Melanocyte of skin (primary cell): ENCODE results near the gene XKR7. TPM values are rescaled to one million over a fixed set of nuclear protein-coding genes. Genes with fewer than 3 reads are reported as not detected.

Experiments
- small RNA-seq, 2 donors: library from RNA; depleted of rRNA; stranded (forward); fragments of <200 nt; gene quantifications; one replicate each; pipeline ENCODE3, GENCODE V24; 2012
- total RNA-seq, 2 donors: library from RNA; depleted of rRNA; stranded (reverse); fragments of >200 nt; gene quantifications; 2 replicates each; pipeline ENCODE4 v1.2.3, GENCODE V29; 2012

The XKR7 gene, protein sequence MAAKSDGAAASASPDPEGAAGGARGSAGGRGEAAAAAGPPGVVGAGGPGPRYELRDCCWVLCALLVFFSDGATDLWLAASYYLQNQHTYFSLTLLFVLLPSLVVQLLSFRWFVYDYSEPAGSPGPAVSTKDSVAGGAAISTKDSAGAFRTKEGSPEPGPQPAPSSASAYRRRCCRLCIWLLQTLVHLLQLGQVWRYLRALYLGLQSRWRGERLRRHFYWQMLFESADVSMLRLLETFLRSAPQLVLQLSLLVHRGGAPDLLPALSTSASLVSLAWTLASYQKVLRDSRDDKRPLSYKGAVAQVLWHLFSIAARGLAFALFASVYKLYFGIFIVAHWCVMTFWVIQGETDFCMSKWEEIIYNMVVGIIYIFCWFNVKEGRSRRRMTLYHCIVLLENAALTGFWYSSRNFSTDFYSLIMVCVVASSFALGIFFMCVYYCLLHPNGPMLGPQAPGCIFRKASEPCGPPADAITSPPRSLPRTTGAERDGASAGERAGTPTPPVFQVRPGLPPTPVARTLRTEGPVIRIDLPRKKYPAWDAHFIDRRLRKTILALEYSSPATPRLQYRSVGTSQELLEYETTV
- not detected for total RNA-seq

DNA sequence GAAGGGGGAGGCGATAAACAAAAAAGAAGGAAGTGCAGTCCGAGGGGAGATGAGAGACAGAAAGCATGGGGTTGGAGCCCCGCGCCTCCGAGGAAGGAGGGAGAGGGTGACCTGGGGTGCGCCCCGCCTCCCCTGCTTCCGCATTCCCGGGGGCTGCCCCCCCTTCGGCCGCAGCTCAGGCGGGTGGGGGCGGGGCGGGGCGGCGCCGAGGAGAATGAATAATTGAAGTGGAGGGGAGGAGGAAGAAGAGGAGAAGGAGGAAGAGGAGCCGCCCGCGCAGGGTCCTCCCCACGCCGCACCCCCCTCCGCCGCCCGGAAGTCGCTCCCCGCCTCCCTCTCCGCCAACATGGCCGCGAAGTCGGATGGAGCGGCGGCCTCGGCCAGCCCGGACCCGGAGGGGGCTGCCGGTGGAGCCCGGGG, at the start of gene XKR7:
Gene XKR7, plus strand, starts transcription at position 322 of the 420 bp plus-strand sequence. Its CDS starts 25 bp downstream, at position 347.

DNA sequence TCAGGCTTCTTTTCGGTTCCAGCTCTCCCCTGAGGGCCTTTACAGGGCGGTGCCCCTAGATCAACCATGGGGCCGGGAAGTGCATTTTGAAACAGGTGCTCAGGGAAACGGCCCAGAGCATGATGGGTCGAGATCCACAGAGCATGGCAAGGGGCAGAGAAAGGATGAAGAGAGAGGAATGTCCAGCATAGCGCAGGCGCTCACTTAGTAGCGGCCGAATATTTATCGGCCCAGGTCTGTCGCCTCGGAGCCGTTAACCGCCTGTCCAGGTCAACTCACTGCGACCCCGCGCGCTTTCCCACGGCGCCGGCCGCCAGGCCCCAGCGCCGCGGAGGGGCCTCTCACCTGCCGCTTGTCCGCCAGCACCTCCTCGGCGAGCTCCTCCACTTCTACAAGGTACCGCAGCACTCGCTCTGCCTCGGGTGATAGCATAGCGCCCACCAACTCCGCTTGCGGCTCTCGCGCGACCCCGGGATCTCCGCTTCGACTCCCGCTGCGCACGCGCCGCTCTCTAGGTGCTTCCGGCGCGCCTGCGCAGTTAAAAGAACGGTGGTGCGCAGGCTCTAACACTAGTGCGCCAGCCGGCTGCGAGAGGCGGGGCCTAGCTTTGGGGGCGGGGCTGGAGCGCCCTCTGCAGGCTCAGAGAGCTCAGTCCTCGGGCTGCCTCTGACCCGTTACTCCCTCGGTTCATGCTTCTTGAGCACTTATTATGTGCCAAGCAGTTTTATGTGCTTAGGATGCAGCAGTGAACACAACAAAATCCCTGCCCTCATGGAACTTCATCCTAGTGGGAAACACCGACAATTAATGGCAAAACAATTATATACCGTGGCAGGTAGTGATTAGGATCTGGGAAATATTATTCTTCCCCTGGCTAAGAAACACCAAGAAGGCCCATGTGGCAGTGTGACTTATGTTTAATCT, 16.2 kb upstream of the XKR7 start, which contains the start of gene PDRG1:
Gene PDRG1, minus strand, starts transcription at position 517 of the 924 bp plus-strand sequence. Its CDS starts 85 bp downstream, at position 432.

DNA sequence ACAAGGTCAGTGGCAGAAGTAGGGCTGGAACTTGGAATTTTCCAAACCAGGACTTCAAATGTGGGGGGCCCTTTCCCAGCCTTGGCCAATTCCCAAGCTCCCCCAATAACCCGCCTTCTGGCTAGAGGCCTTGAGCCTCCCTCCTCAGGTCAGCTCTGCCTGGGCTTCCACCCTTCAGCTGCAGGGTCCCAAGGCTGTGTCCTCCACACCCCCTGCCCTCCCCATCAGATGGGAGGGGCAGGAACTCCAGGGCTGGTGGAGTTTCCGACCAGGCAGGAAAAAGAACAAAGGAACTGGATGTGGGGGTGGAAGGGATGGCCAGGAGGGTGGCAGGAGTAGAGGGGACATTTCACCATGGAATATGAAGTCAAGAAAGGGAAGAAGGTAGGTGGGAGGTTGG, 42.1 kb downstream of the XKR7 start, which contains the start of gene CCM2L:
Gene CCM2L, plus strand, starts transcription at position 338 of the 400 bp plus-strand sequence. Its CDS starts 17 bp downstream, at position 355.

GRCh38 chr20:32052090-32052777, 84.3 kb downstream of the XKR7 start, which contains the start of gene HCK:
HCK (plus strand) TSS chr20:32052242.

Small RNA genes lying within 50 kb of the gene (small RNA-seq; reads per million reads assigned to genes)
- gene RNA5SP481, result 0.17 reads per million in 2 donors
- 0 reads per million in 2 donors for gene RNA5SP482

Other genes starting within 250 kb of the XKR7 start
- gene BCL2L1, start 245.3 kb upstream of the XKR7 start, total RNA-seq, result 10 to 100 TPM; 56.9 to 81.2 TPM
- gene TPX2, start 228.9 kb upstream of the XKR7 start, total RNA-seq, result 10 to 100 TPM; 47.1 to 88.9 TPM
- under 1 TPM; under 0.01 to 0.34 TPM for gene MYLK2, start 148.8 kb upstream of the XKR7 start, total RNA-seq
- gene FOXS1, start 122.5 kb upstream of the XKR7 start, total RNA-seq, result not detected
- 1 to 10 TPM in 1 of 2 donors, under 1 TPM in 1; 0.67 to 10.0 TPM for gene DUSP15, start 97.6 kb upstream of the XKR7 start, total RNA-seq
- gene TTLL9, start 97.5 kb upstream of the XKR7 start, total RNA-seq, result under 1 TPM in 1 of 2 donors, not detected in 1; 0.34 TPM
- gene PDRG1, start 16.1 kb upstream of the XKR7 start, total RNA-seq, result 1 to 10 TPM; 2.1 to 3.0 TPM
- gene CCM2L, start 42.3 kb downstream of the XKR7 start, total RNA-seq, result not detected
- gene HCK, start 84.1 kb downstream of the XKR7 start, total RNA-seq, result under 1 TPM in 1 of 2 donors, not detected in 1; 0.33 TPM
- gene TM9SF4, start 141.6 kb downstream of the XKR7 start, total RNA-seq, result 10 to 100 TPM; 51.6 to 52.7 TPM
- gene PLAGL2, start 239.6 kb downstream of the XKR7 start, total RNA-seq, result 1 to 10 TPM; 2.1 to 5.3 TPM
- 10 to 100 TPM; 28.6 to 38.6 TPM for gene POFUT1, start 239.7 kb downstream of the XKR7 start, total RNA-seq